Thymus (tissue), 11 donors: Measurements from ENCODE around the gene UBE2G2. TPM values are rescaled to one million over a fixed set of nuclear protein-coding genes. Genes with fewer than 3 reads are reported as not detected.

Experiments used
- DNase-seq, 9 donors: peaks; one replicate each; pipeline ENCODE4 v3.0.0-alpha.2; 2013; ENCODE audit warnings: low spot score in 9 of 9, low read depth in 6 of 9, missing footprints in 1 of 9
- H3K27ac ChIP-seq, 2 donors: one replicate each; pipeline ENCODE4 v1.5.1; 2013; ENCODE audit warnings: control low read depth in 1 of 2, low read depth in 1 of 2, low read length in 1 of 2, mild to moderate bottlenecking in 1 of 2, moderate library complexity in 1 of 2
- H3K27me3 ChIP-seq, 2 donors: one replicate each; pipeline ENCODE4 v1.5.1; 2013; ENCODE audit warnings: low read length in 1 of 2; ENCODE audit not compliant: control insufficient read depth in 2 of 2, insufficient read depth in 1 of 2
- H3K36me3 ChIP-seq, 2 donors: one replicate each; pipeline ENCODE4 v1.5.1; 2013; ENCODE audit warnings: low read length in 1 of 2, mild to moderate bottlenecking in 1 of 2, moderate library complexity in 1 of 2; ENCODE audit not compliant: control insufficient read depth in 2 of 2, insufficient read depth in 2 of 2
- H3K4me1 ChIP-seq, 2 donors: one replicate each; pipeline ENCODE4 v1.5.1; 2013; ENCODE audit warnings: low read length in 2 of 2; ENCODE audit not compliant: control insufficient read depth in 2 of 2, insufficient read depth in 2 of 2
- H3K4me3 ChIP-seq, 2 donors: one replicate each; pipeline ENCODE4 v1.5.1; 2013; ENCODE audit warnings: low read length in 2 of 2, control low read depth in 1 of 2, mild to moderate bottlenecking in 1 of 2
- H3K9me3 ChIP-seq, 2 donors: one replicate each; pipeline ENCODE4 v1.5.1; 2013; ENCODE audit warnings: low read length in 1 of 2, mild to moderate bottlenecking in 1 of 2; ENCODE audit not compliant: control insufficient read depth in 2 of 2, insufficient read depth in 1 of 2
- WGBS: extraction: QIAGEN DNeasy Blood & Tissue Kit; methylation state at CpG from one replicate; pipeline ENCODE4 v1.1.7; 2013; 5-methylcytosine and 5-hydroxymethylcytosine counted together
- polyA plus RNA-seq: library from polyadenylated mRNA; stranded (reverse); fragments of 200-250 nt; gene quantifications from one replicate; pipeline ENCODE4 v1.2.3, GENCODE V29; 2013
- total RNA-seq: library from RNA; stranded (reverse); fragments of 120-200 nt; gene quantifications from one replicate; pipeline ENCODE4 v1.2.4, GENCODE V29; 2013
- donor health status: healthy.

UBE2G2 gene
- total and polyA plus RNA-seq, 2 donors, result 32.8 to 67.6 TPM

DNA sequence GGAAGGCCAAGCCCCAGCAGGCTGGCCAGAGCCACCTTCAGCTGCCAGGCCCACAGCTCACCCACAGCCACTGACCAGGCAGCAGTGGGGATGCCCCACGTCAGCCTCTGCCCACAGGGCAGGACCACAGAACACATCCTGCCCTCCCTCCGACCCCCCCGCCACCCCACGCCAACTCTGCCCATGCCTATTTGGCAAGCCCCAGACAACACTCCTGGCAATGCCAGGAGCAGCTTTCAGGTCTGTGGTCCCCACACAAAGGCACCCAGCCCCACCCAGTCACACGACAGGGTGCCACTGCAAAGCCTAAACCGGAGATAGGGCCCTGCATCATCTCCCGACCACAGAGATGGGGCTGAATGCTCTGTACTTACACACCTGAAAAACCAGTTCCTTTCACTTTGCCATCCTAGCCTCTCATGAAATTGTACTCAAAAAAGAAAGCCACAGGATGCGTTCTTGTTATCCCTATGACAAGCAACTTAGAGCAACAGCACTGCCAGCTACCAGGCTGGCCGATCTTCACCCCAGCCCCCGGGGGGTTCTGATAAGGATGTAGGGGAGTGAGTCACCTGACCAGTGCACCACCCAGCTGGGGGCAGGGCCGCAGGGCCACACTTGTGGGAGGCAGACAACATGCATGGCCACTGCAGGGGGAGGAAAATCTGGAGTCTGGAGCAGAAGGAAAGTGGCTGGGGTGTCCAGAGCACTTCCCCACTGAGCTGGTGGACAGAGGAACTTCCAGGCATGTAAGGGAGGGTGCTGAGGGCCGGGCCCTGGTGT lies 36.2 kb downstream of the UBE2G2 start:
- DNase-seq, result peak in 1 of 9 donors; percentile 21
- Histone ChIP-seq H3K36me3 (peaks cover 8 to 15% of the 10 kb centered on the region in 2 donors), H3K4me3 (no peak overlapping the region), H3K9me3 (no peaks in the 10 kb centered on the region), H3K27ac (no peak overlapping the region), H3K27me3 (no peaks in the 10 kb centered on the region), H3K4me1 (peaks cover 0 to 5% of the 10 kb centered on the region in 2 donors)
- 53% methylated on average over 12 of the region's 12 CpGs for WGBS

- Histone ChIP-seq H3K4me3 (no peak overlapping the region), H3K36me3 (peaks cover under 1 to 12% of the 10 kb centered on the region in 2 donors), H3K27ac (no peak overlapping the region), H3K4me1 (peaks cover 0 to 5% of the 10 kb centered on the region in 2 donors), H3K27me3 (no peaks in the 10 kb centered on the region), H3K9me3 (no peaks in the 10 kb centered on the region)
- 87% methylated on average over 26 of the region's 26 CpGs for WGBS
- no peak for DNase-seq
Observed at GRCh38 chr21:44764319-44765230, 37.0 kb downstream of the UBE2G2 start.

GRCh38 chr21:44763451-44764318 lies 37.9 kb downstream of the UBE2G2 start:
- Histone ChIP-seq H3K4me3 (no peak overlapping the region), H3K4me1 (peaks cover 0 to 5% of the 10 kb centered on the region in 2 donors), H3K9me3 (no peaks in the 10 kb centered on the region), H3K27ac (no peak overlapping the region), H3K27me3 (no peaks in the 10 kb centered on the region), H3K36me3 (peaks cover 0 to 8% of the 10 kb centered on the region in 2 donors)
- DNase-seq, result no peak
- 92% methylated on average over 25 of the region's 25 CpGs for WGBS

DNA sequence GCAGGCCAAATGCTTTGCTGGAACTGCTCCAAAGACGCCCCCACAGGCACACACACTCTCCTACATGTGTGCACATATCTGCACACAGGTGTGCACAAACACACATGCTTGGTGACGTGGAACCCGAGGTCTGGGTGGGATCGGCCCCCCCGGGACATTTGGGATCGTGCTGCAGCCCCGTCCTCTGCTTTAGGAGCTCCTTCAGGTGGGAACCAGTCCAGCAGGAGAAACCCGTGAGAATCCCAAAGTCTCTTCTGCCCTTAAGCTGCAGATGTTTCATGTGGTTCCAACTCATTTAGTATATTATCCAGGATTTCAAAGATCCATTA lies 38.6 kb downstream of the UBE2G2 start:
- DNase-seq, result no peak

GRCh38 chr21:44762221-44763049 lies 39.2 kb downstream of the UBE2G2 start:
- no peak overlapping the region for H3K4me3 ChIP-seq
- DNase-seq, result no peak
- 95% methylated on average over 24 of the region's 24 CpGs for WGBS
- H3K27me3 ChIP-seq, result no peaks in the 10 kb centered on the region
- H3K4me1 ChIP-seq, result peaks cover 0 to 5% of the 10 kb centered on the region in 2 donors
- H3K36me3 ChIP-seq, result no peaks in the 10 kb centered on the region
- no peak overlapping the region for H3K27ac ChIP-seq
- H3K9me3 ChIP-seq, result no peaks in the 10 kb centered on the region

More for the DNA sequence above, 38.6 kb downstream of the UBE2G2 start:
- no peak overlapping the region for H3K4me3 ChIP-seq
- H3K27ac ChIP-seq, result no peak overlapping the region
- peaks cover 0 to 5% of the 10 kb centered on the region in 2 donors for H3K4me1 ChIP-seq
- WGBS, result 91% methylated on average over 8 of the region's 8 CpGs
- H3K36me3 ChIP-seq, result peaks cover 0 to 1% of the 10 kb centered on the region in 2 donors
- H3K27me3 ChIP-seq, result no peaks in the 10 kb centered on the region
- no peaks in the 10 kb centered on the region for H3K9me3 ChIP-seq

GRCh38 chr21:44761747-44762208 lies 39.8 kb downstream of the UBE2G2 start:
- H3K27me3 ChIP-seq, result no peaks in the 10 kb centered on the region
- H3K9me3 ChIP-seq, result no peaks in the 10 kb centered on the region
- peaks cover 0 to 5% of the 10 kb centered on the region in 2 donors for H3K4me1 ChIP-seq
- 93% methylated on average over 14 of the region's 14 CpGs for WGBS
- no peaks in the 10 kb centered on the region for H3K36me3 ChIP-seq
- H3K27ac ChIP-seq, result no peak overlapping the region
- H3K4me3 ChIP-seq, result no peak overlapping the region
- no peak for DNase-seq

DNA sequence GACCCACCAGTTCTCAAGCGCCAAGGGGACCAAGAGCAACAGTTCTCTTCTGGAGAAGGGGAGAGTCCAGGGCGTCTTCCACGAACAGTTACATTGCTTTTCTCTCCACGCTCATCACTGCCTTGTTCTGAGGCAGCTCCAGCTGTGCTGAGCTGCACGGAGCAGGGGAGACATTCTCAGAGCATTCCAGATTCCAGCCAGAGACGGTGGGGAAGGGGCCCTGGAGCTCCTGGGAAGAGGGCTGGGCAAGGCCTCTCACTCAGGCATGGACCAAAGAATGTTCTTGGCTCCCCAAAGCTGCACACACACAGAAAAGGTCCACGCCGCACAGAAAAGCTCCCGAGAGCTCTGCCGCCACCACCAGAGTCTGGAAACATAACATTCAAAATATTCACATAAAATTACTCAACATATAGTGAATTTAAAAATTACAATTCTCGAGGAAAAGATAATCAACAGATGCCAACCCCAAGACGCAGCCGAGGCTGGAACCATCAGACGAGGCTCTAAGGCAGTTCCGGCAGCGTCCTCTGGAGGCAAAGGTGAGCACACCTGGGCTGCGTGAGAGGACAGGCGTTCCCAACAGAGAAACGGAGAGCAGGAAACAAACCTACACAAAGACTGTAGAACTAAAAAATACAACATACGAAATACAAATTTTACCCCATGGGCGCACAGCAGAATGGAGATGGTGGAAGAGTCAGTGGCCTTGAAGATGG lies 40.5 kb downstream of the UBE2G2 start:
- peaks cover 0 to 5% of the 10 kb centered on the region in 2 donors for H3K4me1 ChIP-seq
- H3K27me3 ChIP-seq, result no peaks in the 10 kb centered on the region
- no peaks in the 10 kb centered on the region for H3K36me3 ChIP-seq
- WGBS, result 75% methylated on average over 21 of the region's 21 CpGs
- H3K27ac ChIP-seq, result no peak overlapping the region
- no peak for DNase-seq
- no peak overlapping the region for H3K4me3 ChIP-seq
- no peaks in the 10 kb centered on the region for H3K9me3 ChIP-seq

- Histone ChIP-seq H3K4me1 (no peaks in the 10 kb centered on the region), H3K27me3 (no peaks in the 10 kb centered on the region), H3K36me3 (no peaks in the 10 kb centered on the region), H3K4me3 (no peak overlapping the region), H3K27ac (no peak overlapping the region), H3K9me3 (no peaks in the 10 kb centered on the region)
- DNase-seq, result no peak
- 85% methylated on average over 9 of the region's 9 CpGs for WGBS
Observed at GRCh38 chr21:44760376-44760775, 41.2 kb downstream of the UBE2G2 start.
